ENCODE data around the gene GYG1.
"Not testable (repeated sequence)": the region's sequence is repeated elsewhere in the genome, so short reads cannot be mapped to it uniquely, and the experiment has no call there.

GYG1 gene

DNA sequence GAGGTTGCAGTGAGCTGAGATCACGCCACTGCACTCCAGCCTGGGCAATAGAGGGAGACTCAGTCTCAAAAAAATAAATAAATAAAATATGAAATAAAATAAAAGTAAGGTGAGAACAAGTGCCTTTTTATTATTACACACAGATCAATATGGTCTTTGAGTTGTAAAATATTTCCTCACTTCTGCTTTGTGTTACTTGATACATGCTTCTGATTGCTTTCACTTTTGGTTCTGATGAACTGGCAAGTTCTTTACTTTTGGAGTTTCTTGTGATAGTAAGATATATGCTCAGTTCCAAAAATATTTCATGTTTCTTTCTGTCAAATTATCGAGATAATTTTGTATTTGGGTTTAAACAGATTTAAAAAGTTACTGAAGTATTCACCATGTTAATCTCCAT lies 16.6 kb upstream of the GYG1 start:
- TF ChIP-seq, protein P1, sequence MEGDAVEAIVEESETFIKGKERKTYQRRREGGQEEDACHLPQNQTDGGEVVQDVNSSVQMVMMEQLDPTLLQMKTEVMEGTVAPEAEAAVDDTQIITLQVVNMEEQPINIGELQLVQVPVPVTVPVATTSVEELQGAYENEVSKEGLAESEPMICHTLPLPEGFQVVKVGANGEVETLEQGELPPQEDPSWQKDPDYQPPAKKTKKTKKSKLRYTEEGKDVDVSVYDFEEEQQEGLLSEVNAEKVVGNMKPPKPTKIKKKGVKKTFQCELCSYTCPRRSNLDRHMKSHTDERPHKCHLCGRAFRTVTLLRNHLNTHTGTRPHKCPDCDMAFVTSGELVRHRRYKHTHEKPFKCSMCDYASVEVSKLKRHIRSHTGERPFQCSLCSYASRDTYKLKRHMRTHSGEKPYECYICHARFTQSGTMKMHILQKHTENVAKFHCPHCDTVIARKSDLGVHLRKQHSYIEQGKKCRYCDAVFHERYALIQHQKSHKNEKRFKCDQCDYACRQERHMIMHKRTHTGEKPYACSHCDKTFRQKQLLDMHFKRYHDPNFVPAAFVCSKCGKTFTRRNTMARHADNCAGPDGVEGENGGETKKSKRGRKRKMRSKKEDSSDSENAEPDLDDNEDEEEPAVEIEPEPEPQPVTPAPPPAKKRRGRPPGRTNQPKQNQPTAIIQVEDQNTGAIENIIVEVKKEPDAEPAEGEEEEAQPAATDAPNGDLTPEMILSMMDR (IDR thresholded peaks at IDR 0.05; ENCODE audit: low read depth, low read length): no peak
- no peaks in the 10 kb centered on the region for H3K27me3 ChIP-seq (ENCODE audit: insufficient read depth, low read depth, severe bottlenecking)
- no peaks in the 10 kb centered on the region for H3K9me3 ChIP-seq (ENCODE audit: severe bottlenecking)
- no peaks in the 10 kb centered on the region for H3K36me3 ChIP-seq
- H3K4me3 ChIP-seq (ENCODE audit: low read depth, low read length): no peak overlapping the region
- no peak overlapping the region for H3K27ac ChIP-seq
- DNase-seq: no peak

DNA sequence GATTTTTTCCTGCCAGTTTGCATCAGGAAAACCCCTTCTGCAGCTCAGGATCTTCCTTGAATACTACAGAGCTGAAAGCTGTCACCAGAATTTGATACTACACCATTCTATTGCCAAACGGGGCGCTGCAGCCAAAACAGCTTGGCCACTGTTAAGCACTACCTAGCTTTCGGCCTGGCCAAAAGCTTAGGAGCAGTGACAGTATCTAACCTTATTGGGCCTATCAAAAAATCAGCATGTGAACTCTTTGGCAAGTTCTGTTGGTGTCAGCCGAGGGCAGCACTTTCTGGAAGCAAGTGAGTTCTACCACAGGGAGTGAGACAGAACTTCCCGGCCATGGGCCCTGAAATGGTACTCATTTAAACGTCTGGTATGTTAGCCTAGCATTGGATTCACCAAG lies 16.1 kb upstream of the GYG1 start:
- TF ChIP-seq, protein P1 (IDR thresholded peaks at IDR 0.05; ENCODE audit: low read depth, low read length): no peak
- H3K4me3 ChIP-seq (ENCODE audit: low read depth, low read length): no peak overlapping the region
- H3K27me3 ChIP-seq (ENCODE audit: insufficient read depth, low read depth, severe bottlenecking): no peaks in the 10 kb centered on the region
- H3K27ac ChIP-seq: no peak overlapping the region
- no peaks in the 10 kb centered on the region for H3K36me3 ChIP-seq
- no peaks in the 10 kb centered on the region for H3K9me3 ChIP-seq (ENCODE audit: severe bottlenecking)
- DNase-seq: no peak

DNA sequence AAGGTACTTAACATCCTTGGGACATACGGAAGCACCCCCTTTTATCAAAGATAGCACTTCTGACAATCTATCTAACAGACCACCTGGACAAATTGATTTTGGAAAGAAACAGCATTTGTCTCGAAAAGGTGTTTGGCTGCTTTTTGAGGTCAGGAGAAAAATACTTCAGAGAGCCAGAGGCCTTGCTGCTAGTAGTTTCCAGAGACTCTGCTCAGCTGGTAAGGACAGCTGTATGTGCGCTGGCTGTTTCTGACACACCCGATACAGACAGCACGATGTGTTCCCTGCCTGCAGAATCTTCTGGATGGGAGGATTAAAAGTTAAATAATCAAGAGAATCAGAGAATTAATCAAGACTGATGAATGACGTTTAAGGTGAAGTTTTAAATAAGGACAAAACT lies 15.6 kb upstream of the GYG1 start:
- no peaks in the 10 kb centered on the region for H3K9me3 ChIP-seq (ENCODE audit: severe bottlenecking)
- TF ChIP-seq, protein P1 (IDR thresholded peaks at IDR 0.05; ENCODE audit: low read depth, low read length): no peak
- H3K36me3 ChIP-seq: no peaks in the 10 kb centered on the region
- no peak for DNase-seq
- H3K27me3 ChIP-seq (ENCODE audit: insufficient read depth, low read depth, severe bottlenecking): no peaks in the 10 kb centered on the region
- H3K4me3 ChIP-seq (ENCODE audit: low read depth, low read length): no peak overlapping the region
- no peak overlapping the region for H3K27ac ChIP-seq

DNA sequence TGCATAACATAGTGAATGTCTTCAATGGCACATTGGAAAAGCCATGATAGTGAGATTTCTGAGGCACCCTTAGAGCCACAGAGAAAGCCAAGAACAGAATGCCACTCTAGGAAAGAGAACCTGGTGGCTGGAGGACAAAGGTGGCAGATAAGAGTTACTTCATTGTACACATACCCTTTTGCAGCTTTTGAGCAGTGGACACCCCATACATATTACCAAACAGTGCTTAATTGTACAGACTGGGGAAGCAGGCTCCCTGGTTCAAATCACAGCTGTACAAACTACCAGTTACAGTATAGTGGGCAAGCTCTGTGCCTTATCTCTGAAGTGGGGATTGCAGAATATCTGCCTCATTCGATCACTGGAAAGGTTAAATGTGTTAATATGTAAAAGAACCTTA lies 10.1 kb upstream of the GYG1 start:
- Histone ChIP-seq H3K36me3 (no peaks in the 10 kb centered on the region), H3K27me3 (ENCODE audit: insufficient read depth, low read depth, severe bottlenecking) (no peaks in the 10 kb centered on the region), H3K4me3 (ENCODE audit: low read depth, low read length) (no peak overlapping the region), H3K9me3 (ENCODE audit: severe bottlenecking) (no peaks in the 10 kb centered on the region), H3K27ac (no peak overlapping the region)
- TF ChIP-seq, protein P1 (IDR thresholded peaks at IDR 0.05; ENCODE audit: low read depth, low read length): no peak
- no peak for DNase-seq

- not testable (repeated sequence) for H3K36me3 ChIP-seq; H3K9me3 ChIP-seq (ENCODE audit: severe bottlenecking); DNase-seq; H3K4me3 ChIP-seq (ENCODE audit: low read depth, low read length); H3K27me3 ChIP-seq (ENCODE audit: insufficient read depth, low read depth, severe bottlenecking); H3K27ac ChIP-seq
These were observed 3.8 kb upstream of the GYG1 start for GRCh38 chr3:148987551-148987950.

DNA sequence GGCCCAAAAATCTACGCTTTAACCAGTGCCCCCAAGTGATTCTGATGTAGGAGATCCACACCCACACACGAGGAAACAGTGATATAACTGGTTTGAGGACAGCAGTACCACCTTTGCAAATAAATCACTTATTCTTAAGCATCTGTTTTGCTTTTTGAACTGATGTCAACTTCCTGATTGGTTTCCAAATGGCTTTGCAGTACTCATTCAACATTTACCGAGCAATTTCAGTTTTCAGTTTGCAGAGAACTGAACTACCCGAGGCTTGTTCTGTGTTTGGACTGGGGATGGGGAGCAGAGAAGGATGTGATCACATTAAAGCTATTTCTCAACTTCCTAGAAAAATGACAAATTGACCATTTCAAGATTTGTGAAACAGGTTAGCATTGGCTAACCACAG lies 1.1 kb upstream of the GYG1 start:
- no peak overlapping the region for H3K27ac ChIP-seq
- TF ChIP-seq, protein P1 (IDR thresholded peaks at IDR 0.05; ENCODE audit: low read depth, low read length): no peak
- peaks cover 8% of the 10 kb centered on the region for H3K36me3 ChIP-seq
- H3K9me3 ChIP-seq (ENCODE audit: severe bottlenecking): no peaks in the 10 kb centered on the region
- DNase-seq: no peak
- no peaks in the 10 kb centered on the region for H3K27me3 ChIP-seq (ENCODE audit: insufficient read depth, low read depth, severe bottlenecking)
- no peak overlapping the region for H3K4me3 ChIP-seq (ENCODE audit: low read depth, low read length)

Measured in WERI-Rb-1 (cell line).